Epithelial cell of proximal tubule (primary cell): ENCODE measurements around the gene SAPCD2. TPM values are rescaled to one million over a fixed set of nuclear protein-coding genes. Genes with fewer than 3 reads are reported as not detected.
A peak's percentile ranks its signal among the peaks of the same experiment; 100 is the strongest.

ENCODE experiments used
- DNase-seq: peaks from one replicate; pipeline ENCODE4 v3.0.0-alpha.2; 2011; ENCODE audit warnings: low read depth
- H3K4me3 ChIP-seq: 2 replicates; pipeline ENCODE4 v1.5.1; 2011; ENCODE audit warnings: low read depth, mild to moderate bottlenecking, low read length
- CTCF ChIP-seq: conservative IDR thresholded peaks from 2 replicates; pipeline ENCODE4 v1.5.1; 2012; ENCODE audit warnings: low read depth, mild to moderate bottlenecking, low read length
- total RNA-seq: library from RNA; depleted of rRNA; stranded (reverse); fragments of >200 nt; gene quantifications from 2 replicates; pipeline ENCODE4 v1.2.3, GENCODE V29; 2015

SAPCD2 gene
- total RNA-seq, 1 donor from 2014 or later: 25.6 TPM

DNA sequence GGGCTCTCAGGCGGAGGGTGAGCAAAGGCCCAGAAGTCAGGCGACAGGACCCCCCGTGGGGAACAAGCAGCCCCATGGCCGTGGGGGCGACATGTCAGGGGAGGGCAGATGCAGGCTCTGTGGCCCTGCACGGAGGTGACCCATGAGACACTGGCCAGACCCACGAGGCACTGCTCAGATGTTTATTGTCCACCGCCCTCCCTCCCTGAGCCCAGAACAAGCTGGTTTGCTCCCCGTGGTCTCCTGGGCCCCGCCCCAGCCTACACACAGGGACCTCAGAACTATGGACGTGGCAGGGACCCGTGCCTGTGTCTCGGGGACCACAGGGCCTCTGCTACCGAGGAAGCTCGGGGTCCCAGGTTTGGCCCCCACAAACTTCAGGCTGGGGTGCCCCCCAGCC lies 40.4 kb downstream of the SAPCD2 start:
- no peak overlapping the region for H3K4me3 ChIP-seq
- TF ChIP-seq CTCF: no peak
- no peak for DNase-seq

DNA sequence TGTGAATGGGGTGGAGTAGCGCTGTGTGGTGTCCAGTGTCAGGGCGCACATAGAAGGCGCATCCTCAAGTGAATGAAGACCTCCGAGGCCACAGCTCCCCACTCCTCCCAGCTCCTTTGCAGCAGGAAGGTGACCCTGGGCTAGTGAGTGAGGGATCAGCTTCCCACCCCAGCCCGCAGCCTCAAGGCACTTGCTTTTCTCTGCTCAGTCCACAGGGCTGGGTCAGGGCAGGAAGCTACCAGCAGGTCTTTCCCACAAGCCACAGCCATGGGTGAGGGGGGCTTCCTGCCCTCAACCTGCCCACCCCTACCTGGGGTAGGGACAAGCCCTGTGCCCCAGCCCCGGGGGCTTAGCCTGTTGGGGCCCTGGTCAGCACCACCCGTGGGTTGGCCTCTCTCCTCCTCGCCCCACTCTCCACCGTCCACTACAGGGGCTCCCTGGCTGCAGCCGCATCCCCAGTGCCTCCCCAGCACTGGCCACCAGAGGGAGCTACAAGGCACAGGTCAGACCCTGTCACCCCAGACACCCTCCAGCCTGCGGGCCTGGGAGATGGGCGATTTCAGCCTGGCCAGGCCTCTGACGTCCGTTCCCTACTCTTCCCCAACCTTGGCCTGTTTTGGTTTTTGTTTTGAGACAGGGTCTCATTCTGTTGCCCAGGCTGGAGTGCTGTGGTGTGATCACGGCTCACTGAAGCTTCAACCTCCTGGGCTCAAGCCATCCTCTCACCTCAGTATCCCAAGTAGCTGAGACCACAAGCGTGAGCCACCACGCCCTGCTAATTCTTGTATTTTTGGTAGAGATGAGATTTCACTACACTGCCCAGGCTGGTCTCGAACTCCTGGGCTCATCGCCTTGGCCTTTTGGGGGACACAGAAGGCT lies 41.1 kb downstream of the SAPCD2 start:
- TF ChIP-seq CTCF: peak; percentile 92
- DNase-seq: no peak
- H3K4me3 ChIP-seq: peak overlapping the region; percentile 75

DNA sequence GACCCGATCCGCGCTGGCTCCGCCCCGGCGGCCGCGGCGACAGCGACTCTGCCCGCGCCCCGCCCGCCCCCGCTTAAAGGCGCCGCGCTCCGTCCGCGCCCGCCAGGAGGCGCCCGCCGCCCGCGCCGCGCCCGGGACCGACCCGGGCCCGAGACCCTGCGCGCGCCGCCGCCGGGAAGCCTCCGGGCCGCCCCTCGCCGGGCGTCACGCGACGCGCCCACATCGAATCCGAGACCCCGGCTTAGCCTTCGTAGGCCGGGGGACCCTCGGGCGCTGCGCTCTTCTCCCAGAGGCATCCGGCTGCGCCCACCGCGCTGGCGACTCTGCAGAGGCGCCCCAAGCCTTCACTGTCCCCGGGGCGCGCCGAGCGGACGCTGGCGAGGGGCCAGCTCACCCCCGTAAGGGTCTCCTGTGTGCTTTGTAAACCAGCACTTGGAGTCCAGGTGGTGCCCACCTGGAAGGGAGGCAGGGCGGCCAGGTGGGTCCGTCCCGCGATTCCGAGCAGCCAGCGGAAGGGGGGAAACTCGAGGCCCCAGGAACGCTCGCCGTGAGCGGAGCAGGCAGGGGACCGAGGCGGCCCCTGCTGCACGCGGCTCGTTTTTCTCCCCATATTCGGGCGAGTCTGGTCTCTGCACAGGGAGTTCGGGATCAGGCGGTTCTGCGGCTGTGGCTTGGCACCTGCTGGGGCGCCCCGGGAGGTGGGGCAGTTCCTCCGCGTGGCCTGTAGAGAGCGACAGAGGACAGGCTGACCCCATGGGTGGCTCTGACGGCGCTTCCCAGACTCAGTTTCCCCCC lies 41.9 kb downstream of the SAPCD2 start:
- peak; percentile 53 for TF ChIP-seq CTCF

GRCh38 chr9:137027369-137028262 lies 42.7 kb downstream of the SAPCD2 start, which contains the start of gene ABCA2:
ABCA2 (minus strand) TSS chr9:137028237; CDS start chr9:137028140, 97 bp downstream.
- no peak for DNase-seq
- H3K4me3 ChIP-seq: peak within 1 kb of the TSS; percentile 75
- TF ChIP-seq CTCF: no peak

More for the DNA sequence above, 41.9 kb downstream of the SAPCD2 start:
- DNase-seq: no peak
- H3K4me3 ChIP-seq: peak overlapping the region; percentile 75

GRCh38 chr9:137026828-137027227 lies 43.5 kb downstream of the SAPCD2 start:
- no peak for TF ChIP-seq CTCF
- peak overlapping the region; percentile 56 for H3K4me3 ChIP-seq
- DNase-seq: no peak

DNA sequence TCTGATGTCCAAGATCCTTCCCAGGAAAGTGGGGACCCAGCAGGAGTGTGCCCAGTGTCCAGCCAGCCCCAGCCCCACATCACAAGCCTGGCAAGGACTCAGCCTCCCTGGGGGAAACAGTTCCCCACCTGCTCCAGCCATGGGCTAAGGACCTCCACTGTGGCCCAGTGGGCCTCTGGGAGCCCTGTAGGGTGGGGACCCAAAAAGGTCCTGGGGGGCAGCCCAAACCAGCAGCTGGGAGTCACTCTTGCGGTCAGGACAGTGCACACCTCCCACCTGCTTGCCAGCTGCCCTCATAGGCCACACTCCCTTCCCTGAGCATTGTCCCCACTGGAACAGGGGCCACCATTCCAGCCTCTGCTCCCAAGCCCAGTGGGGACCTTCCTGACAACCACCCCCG lies 44.0 kb downstream of the SAPCD2 start:
- TF ChIP-seq CTCF: no peak
- no peak for DNase-seq
- H3K4me3 ChIP-seq: no peak overlapping the region
